Motor neuron (in vitro differentiated cells): Measurements from ENCODE around the gene TNFRSF6B. TPM values are rescaled to one million over a fixed set of nuclear protein-coding genes. Genes with fewer than 3 reads are reported as not detected.
"Not testable (repeated sequence)": the region's sequence is repeated elsewhere in the genome, so short reads cannot be mapped to it uniquely, and the experiment has no call there.

Experiments
- ATAC-seq, 8 experiments: fragments of 200-7000 bp; cut with Tn5 transposase; replicated peaks in 6 of 8; 2 replicates each; pipeline ENCODE4 v1.8.0; 2021; ENCODE audit warnings: mild to moderate bottlenecking in 8 of 8, moderate library complexity in 8 of 8
- H3K27ac ChIP-seq, 2 donors: fragments of 250-450 bp; sonication (Bioruptor Pico); 2 replicates each; pipeline ENCODE4 v1.9.0; 2021; ENCODE audit warnings: antibody characterized with exemption in 2 of 2, mild to moderate bottlenecking in 2 of 2, moderate library complexity in 1 of 2
- H3K4me1 ChIP-seq, 2 donors: fragments of 250-450 bp; sonication (Bioruptor Pico); replicated peaks in 1 of 2; 2 replicates each; pipeline ENCODE4 v1.6.1; 2021; ENCODE audit warnings: antibody characterized with exemption in 2 of 2, mild to moderate bottlenecking in 2 of 2, moderate library complexity in 1 of 2
- H3K4me3 ChIP-seq, 5 donors: fragments of 250-450 bp; sonication (Bioruptor Pico); 2 replicates each; pipeline ENCODE4 v1.9.0; 2021; ENCODE audit warnings: antibody characterized with exemption in 5 of 5, mild to moderate bottlenecking in 5 of 5, moderate library complexity in 4 of 5
- WGBS, 10 experiments: fragments of 450-650 bp; shearing (Covaris generic); methylation state at CpG; one replicate each; pipeline ENCODE4 v1.0.0; 2022; 5-methylcytosine and 5-hydroxymethylcytosine counted together
- in situ Hi-C, 9 experiments: fragments of 400-800 bp; cut with MboI; loops; one replicate each; pipeline ENCODE4 v1.15.0; 2021; ENCODE audit warnings: low sequenced_read_pairs in 9 of 9, low pct_unique_long_range_greater_than_20kb in 2 of 9; ENCODE audit not compliant: unreplicated experiment in 9 of 9
- total RNA-seq, 8 experiments: library from RNA; unstranded; fragments of 300-600 nt; gene quantifications; 2 replicates each; pipeline versions ENCODE4 v1.2.3 to v1.2.4, GENCODE V29; 2022

TNFRSF6B gene
- total RNA-seq, 8 experiments from 2014 or later, result 0.22 to 1.1 (median 0.69) TPM; not detected in 3

DNA sequence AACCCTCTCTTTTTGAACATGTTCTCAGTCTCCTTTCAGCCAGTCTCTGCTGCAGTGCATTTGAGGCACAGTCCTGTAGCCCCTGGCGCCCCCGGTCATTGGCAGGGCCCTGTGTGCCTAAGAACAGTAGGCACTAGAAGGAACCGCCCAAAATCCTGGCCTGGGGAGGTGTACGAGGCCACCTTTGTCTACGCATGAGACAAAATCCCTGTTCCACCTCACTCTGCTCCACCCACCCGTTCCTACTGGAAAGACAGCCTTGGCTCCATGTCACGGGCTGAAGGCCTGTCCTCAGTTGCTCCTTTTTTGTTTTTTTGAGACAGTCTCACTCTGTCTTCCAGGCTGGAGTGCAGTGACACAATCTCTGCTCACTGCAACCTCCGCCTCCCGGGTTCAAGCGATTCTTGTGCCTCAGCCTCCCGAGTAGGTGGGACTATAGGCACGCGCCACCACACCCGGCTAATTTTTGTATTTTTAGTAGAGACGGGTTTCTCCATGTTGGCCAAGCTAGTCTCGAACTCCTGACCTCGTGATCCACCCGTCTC, 33.8 kb downstream of the TNFRSF6B start:
- H3K4me3 ChIP-seq, in situ Hi-C loops, H3K4me1 ChIP-seq, H3K27ac ChIP-seq, ATAC-seq: not testable (repeated sequence)
- 82 to 100% (median 91%) methylated on average over 1 to 13 of the region's 18 CpGs; no CpG with 5 or more reads in 1 of the 10 experiments for WGBS, 10 experiments

DNA sequence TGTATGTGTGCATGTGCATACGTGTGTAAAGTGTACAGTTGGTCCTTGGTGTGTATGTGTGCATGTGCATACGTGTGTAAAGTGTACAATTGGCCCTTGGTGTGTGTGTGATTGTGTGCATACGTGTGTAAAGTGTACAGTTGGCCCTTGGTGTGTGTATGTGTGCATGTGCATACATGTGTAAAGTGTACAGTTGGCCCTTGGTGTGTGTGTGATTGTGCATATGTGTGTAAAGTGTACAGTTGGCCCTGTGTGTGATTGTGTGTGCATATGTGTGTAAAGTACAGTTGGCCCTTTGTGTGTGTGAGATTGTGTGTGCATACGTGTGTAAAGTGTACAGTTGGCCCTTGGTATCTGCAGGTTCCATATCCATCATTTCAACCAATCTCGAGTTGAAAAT, 35.0 kb downstream of the TNFRSF6B start:
- 80 to 100% (median 92%) methylated on average over 1 to 4 of the region's 5 CpGs; no CpG with 5 or more reads in 7 of the 10 experiments for WGBS, 10 experiments
- ATAC-seq, result no peak
- in situ Hi-C loops, result no loop called here
- Histone ChIP-seq H3K27ac (no peak overlapping the region), H3K4me3 (no peak overlapping the region), H3K4me1 (no peaks in the 10 kb centered on the region)

DNA sequence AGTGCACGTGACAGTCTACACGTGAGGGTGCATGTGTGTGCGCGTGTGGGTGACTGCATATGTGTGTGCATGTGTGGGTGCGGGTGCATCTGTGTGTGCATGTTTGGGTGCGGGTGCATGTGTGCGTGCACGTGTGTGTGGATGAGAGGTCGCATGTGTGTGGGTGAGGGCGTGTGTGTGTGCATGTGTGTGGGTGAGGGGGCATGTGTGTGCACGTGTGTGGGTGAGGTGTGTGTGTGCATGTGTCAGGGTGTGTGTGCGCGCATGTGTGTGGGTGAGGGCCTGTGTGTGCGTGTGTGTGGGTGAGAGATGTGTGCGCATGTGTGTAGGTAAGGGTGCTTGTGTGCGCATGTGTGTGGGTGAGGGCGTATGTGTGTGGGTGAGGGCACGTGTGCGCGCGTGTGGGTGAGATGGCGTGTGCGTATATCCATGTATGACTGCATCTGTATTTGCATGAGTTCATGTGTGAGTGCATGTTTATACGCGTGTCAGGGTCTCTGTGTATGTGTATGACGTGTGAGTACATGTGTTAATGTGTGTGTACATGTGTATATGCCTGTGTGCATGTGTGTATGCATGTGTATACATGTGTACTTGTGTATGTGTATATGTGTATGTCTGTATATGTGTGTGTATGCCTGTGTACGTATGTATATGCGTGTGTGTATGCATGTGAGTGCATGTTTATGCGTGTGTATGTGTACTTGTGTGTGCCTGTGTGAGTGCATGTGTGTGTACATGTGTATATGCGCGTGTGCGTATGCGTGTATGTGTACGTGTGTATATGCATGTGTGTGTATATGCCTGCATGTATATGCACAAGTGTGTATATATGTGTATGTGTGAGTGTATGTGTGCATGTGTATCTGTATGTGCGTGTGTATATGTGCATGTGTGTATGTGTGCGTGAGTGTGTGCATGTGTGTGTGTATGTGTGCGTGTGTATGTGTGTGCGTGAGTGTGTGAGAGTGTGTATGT, 36.0 kb downstream of the TNFRSF6B start:
- WGBS, 10 experiments, result 50 to 100% (median 88%) methylated on average over 1 to 17 of the region's 38 CpGs; no CpG with 5 or more reads in 1 of the 10 experiments
- in situ Hi-C loops, result no loop called here
- H3K4me1 ChIP-seq, result peaks cover 0 to 4% of the 10 kb centered on the region in 2 donors
- ATAC-seq, result no peak
- H3K27ac ChIP-seq, result no peak overlapping the region
- H3K4me3 ChIP-seq, result no peak overlapping the region

DNA sequence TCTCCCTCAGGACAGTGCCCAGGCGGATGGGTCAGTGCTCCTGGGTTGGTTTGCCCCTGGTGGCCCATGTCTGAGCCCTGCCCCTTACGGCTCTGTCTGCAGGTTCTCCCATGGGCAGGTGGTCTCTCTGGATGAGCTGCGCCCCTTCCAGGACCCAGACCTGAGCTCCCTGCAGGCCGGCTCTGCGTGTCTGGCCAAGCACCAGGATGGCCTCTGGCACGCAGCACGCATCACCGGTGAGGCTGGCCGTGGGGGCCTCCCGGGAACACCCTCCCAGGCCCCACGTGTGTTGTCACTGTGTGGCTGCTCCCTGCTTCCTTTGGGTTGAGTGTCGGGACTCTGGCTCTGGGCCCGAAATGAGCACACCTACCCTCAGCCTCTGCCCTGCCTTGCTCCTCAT, 36.7 kb downstream of the TNFRSF6B start:
- Histone ChIP-seq H3K4me3 (no peak overlapping the region), H3K4me1 (peaks cover 2 to 11% of the 10 kb centered on the region in 2 donors), H3K27ac (no peak overlapping the region)
- in situ Hi-C loops, result no loop called here
- ATAC-seq, result no peak
- WGBS, 10 experiments, result 75 to 100% (median 100%) methylated on average over 1 to 2 of the region's 13 CpGs; no CpG with 5 or more reads in 7 of the 10 experiments

DNA sequence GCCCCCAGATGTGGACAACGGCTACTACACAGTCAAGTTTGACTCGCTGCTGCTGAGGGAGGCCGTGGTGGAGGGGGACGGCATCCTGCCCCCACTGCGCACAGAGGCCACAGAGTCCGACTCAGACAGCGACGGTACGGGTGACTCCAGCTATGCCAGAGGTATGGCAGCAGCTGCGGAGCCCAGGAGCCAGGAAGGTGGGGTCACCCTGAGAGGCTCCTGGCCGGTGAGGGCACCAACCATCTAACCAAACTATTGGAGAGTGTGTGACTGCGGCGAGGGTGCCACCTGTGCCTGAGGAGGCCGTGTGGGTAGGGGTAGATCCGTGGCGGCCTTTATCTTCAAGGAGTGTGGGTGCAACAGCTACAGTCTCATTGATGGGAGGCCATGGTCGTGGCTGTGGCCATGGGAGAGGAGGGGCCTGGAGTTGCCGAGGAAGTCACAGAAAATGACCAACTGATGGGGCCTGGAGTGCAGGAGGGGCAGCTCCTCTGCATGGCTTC, 37.2 kb downstream of the TNFRSF6B start:
- in situ Hi-C loops, result no loop called here
- Histone ChIP-seq H3K4me1 (peaks cover 7 to 16% of the 10 kb centered on the region in 2 donors), H3K27ac (no peak overlapping the region), H3K4me3 (no peak overlapping the region)
- 60 to 100% (median 94%) methylated on average over 1 to 5 of the region's 18 CpGs; no CpG with 5 or more reads in 6 of the 10 experiments for WGBS, 10 experiments
- ATAC-seq, result no peak

DNA sequence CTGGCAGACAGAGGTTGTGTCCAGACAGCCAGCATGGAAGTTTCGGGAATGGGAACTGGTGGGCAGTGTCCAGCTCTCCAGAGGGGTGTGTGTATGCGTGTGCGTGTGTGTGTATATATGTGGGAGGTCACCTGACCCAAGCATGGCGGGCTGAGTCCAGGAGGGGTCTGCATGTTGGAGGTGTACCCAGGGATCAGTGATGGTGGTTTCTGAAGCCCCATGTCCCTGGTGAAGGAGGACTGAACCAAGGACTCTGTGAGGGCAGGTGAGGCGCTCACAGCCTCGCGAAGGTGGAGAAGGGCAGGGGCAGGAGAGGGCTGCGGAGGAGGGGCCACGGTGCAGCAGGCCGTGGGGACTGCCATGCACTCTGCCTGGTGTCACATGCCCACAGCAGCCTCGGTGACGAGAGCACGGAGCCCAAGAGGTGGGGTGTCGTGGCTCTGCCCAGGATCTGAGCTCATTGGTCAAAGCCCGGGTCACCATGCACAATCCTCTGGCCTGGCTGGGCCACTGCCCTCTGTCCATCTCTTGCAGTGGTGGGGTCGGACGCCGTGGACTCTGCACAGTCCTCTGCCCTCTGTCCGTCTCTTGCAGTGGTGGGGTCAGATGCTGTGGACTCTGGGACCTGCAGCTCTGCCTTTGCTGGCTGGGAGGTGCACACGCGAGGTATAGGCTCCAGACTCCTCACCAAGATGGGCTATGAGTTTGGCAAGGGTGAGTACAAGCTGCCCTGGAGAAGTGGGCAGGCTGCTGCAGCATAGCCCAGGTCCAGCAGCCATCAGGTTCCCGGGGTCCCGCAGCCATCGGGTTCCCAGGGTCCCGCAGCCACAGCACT, 37.9 kb downstream of the TNFRSF6B start:
- no peak for ATAC-seq
- Histone ChIP-seq H3K27ac (no peak overlapping the region), H3K4me1 (peaks cover 8 to 18% of the 10 kb centered on the region in 2 donors), H3K4me3 (no peak overlapping the region)
- in situ Hi-C loops, result no loop called here
- WGBS, 10 experiments, result 87 to 100% (median 97%) methylated on average over 2 to 15 of the region's 25 CpGs; no CpG with 5 or more reads in 5 of the 10 experiments

DNA sequence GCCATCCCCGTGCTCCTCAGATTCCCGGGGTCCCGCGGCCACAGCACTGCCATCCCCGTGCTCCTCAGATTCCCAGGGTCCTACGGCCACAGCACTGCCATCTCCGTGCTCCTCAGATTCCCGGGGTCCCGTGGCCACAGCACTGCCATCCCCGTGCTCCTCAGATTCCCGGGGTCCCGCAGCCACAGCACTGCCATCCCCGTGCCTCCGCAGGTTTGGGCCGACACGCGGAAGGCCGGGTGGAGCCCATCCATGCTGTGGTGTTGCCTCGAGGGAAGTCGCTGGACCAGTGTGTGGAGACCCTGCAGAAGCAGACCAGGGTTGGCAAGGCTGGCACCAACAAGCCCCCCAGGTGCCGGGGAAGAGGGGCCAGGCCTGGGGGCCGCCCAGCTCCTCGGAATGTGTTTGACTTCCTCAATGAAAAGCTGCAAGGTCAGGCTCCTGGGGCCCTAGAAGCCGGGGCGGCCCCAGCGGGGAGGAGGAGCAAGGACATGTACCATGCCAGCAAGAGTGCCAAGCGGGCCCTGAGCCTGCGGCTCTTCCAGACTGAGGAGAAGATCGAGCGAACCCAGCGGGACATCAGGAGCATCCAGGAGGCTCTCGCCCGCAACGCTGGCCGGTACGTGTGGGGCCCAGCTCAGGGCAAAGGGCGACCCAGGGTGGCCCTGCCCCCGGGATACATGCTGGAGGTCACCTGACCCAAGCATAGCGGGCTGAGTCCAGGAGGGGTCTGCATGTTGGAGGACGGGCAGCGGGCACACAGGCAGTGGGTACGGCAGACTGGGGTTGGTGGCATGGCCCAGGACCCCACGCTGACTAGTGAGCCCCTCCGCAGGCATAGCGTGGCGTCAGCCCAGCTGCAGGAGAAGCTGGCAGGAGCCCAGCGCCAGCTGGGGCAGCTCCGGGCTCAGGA, 38.8 kb downstream of the TNFRSF6B start:
- Histone ChIP-seq H3K27ac (no peak overlapping the region), H3K4me3 (no peak overlapping the region), H3K4me1 (peaks cover 8 to 18% of the 10 kb centered on the region in 2 donors)
- ATAC-seq, result no peak
- in situ Hi-C loops, result no loop called here
- 87 to 93% (median 93%) methylated on average over 2 to 20 of the region's 48 CpGs; no CpG with 5 or more reads in 6 of the 10 experiments for WGBS, 10 experiments

DNA sequence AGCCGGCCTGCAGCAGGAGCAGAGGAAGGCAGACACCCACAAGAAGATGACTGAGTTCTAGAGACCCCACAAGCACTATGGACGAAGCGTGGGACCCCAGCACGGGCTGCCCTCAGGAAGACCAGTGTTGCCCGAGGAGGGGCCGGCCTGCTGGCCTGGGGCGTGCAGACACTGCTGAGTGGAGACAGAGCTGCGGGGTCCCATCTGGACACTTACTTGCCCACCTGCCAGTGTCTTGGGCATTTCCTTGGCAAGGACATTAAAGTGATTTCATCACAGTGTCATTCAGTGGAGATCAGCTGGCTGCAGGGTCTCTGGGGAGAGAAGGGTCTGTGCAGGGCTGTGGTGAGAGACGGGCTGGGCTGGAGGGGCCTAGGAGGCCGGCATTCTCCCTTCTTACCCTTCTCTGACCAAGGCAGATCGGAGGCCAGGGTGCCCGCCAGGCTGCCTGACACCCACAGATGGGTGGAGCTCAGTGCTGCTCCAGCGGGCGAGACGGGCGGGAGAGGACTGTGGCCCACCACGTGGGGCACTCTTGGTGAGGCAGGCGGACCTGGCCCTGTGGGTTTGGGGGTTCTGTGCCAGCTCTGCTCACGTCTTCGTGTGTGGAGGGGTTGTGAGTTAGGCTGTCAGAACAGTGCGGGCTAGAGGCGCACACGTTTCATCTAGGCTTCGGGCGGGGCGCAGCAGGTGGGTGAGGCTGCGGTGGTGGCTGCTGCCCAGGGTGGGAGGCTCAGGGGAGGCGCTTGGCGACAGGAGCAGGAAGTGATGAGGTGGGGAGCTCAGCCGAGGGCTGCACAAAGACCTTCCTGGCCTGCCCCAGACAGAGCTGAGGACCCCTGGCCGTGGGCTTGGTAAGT, 39.6 kb downstream of the TNFRSF6B start, which contains the start of gene LIME1:
TSS of gene LIME1 (plus strand) at position 806 of the 860 bp plus-strand sequence. CDS start 886 bp downstream, outside the sequence.
- WGBS, 10 experiments, result 89 to 100% (median 90%) methylated on average over 2 to 17 of the region's 31 CpGs; no CpG with 5 or more reads in 7 of the 10 experiments
- Histone ChIP-seq H3K27ac (no peak within 1 kb of the TSS), H3K4me3 (no peak within 1 kb of the TSS), H3K4me1 (peaks cover 8 to 18% of the 10 kb centered on the region in 2 donors)
- no peak for ATAC-seq
- in situ Hi-C loops, result no loop called here

DNA sequence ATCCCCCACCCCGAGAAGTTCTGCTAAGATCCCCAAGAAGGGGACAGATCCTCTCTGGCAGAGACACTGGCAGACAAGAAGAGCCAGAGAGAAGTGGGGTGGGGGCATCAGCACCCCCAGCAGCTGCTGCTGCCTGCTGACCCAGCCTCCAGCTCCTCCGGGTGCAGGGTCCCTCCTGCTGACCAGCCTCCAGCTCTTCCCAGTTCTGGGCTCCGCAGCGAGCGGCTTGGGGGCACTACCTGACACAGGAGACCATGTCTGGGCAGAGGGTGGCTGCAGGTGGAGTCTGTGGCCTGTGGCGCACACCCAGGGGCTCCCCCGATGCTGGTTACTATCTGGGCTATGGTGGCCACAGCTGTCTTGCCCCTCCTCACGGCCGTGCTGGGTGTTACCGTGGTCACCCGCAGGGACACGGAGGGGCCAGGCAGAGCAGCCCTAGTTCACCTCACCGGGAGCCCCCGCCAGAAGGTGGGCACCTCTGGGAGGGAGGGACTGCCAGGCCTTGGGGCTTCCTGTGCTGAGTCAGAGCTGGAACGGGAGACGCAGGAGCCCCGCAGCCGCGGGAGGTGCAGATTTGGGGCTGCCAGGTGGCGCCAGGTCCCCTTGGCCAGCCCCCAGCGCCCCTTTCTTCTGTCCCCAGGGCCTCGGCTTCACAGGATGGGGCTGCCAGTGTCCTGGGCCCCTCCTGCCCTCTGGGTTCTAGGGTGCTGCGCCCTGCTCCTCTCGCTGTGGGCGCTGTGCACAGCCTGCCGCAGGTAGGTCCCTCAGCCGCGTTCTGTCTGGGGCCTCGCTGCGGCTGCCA, 40.6 kb downstream of the TNFRSF6B start:
- no peak for ATAC-seq
- H3K27ac ChIP-seq, result no peak overlapping the region
- 73 to 100% methylated on average over 1 to 3 of the region's 30 CpGs; no CpG with 5 or more reads in 8 of the 10 experiments for WGBS, 10 experiments
- H3K4me1 ChIP-seq, result peaks cover 17 to 26% of the 10 kb centered on the region in 2 donors
- in situ Hi-C loops, result no loop called here
- no peak overlapping the region for H3K4me3 ChIP-seq

DNA sequence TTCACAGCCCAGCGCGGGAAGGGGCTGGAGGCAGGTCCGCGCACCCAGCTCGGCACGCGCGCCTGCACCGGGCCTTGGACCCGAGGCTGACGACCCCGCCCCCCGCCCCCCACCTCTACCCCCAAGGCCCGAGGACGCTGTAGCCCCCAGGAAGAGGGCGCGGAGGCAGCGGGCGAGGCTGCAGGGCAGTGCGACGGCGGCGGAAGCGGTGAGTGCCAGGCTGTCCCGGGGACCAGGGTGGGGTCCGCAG, 41.2 kb downstream of the TNFRSF6B start:
- in situ Hi-C loops, result no loop called here
- ATAC-seq, result no peak
- H3K4me3 ChIP-seq, result no peak overlapping the region
- WGBS, 10 experiments, result no CpG with 5 or more reads among the region's 26 CpGs
- no peak overlapping the region for H3K27ac ChIP-seq
- peaks cover 17 to 26% of the 10 kb centered on the region in 2 donors for H3K4me1 ChIP-seq
